ENCODE results near the gene PLA2G3.
A peak's percentile ranks its signal among the peaks of the same experiment; 100 is the strongest.

PLA2G3 gene

DNA sequence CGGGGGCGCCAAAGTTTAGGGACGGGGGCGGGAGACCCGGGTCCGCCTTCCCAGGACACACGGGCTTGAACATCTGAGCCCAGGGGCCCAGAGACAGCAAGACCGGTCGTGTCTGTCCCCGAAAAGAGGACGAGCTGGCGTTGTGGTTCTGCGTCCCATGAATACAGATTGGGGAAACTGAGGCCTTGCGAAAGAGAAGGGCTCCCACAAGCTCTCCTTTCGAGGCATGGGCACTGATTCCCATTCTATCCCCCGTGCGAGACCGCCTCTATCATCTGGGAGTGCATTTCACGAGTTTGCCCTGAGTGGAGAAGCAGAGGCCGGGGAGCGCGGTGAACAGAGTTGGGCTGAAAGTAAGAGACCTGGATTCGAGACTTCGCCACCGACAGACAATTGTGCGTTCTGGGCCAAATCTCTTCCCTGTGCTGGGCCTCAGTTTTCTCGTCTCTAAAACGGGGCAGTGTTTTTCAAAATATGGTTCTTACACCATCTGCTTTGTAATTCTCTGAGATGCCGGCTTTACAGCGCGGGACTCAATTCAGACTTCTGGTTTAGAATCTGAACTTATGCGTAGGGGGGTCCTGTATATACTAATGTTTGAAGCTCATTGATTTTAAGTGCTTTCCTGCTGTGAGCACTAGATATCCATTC is 20.1 kb upstream of the PLA2G3 start:
- TF ChIP-seq, protein P1, sequence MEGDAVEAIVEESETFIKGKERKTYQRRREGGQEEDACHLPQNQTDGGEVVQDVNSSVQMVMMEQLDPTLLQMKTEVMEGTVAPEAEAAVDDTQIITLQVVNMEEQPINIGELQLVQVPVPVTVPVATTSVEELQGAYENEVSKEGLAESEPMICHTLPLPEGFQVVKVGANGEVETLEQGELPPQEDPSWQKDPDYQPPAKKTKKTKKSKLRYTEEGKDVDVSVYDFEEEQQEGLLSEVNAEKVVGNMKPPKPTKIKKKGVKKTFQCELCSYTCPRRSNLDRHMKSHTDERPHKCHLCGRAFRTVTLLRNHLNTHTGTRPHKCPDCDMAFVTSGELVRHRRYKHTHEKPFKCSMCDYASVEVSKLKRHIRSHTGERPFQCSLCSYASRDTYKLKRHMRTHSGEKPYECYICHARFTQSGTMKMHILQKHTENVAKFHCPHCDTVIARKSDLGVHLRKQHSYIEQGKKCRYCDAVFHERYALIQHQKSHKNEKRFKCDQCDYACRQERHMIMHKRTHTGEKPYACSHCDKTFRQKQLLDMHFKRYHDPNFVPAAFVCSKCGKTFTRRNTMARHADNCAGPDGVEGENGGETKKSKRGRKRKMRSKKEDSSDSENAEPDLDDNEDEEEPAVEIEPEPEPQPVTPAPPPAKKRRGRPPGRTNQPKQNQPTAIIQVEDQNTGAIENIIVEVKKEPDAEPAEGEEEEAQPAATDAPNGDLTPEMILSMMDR (IDR thresholded peaks at IDR 0.05; ENCODE audit: low read depth, low read length), result no peak
- H3K4me3 ChIP-seq (ENCODE audit: low read depth, low read length), result peak overlapping the region; percentile 81

DNA sequence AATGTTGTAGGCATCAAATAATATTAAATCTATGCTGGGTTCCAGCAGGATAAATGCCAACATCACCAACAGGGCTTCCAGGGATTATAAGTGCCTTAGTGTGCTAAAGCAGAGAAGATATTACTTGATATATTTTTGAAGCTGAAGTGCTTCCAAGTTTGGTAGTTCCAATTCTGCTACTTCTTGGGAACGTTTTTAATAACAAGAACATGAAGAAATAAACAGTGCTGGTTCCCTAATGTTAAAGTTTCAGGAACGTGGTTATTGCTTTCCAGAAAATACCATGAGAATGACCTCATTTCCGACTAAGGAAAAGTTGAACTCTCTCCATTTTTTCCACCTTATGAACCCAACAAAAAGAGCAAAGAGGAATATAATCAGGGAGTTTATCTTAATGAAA is 15.1 kb upstream of the PLA2G3 start:
- TF ChIP-seq, protein P1 (IDR thresholded peaks at IDR 0.05; ENCODE audit: low read depth, low read length), result no peak
- H3K4me3 ChIP-seq (ENCODE audit: low read depth, low read length), result no peak overlapping the region

DNA sequence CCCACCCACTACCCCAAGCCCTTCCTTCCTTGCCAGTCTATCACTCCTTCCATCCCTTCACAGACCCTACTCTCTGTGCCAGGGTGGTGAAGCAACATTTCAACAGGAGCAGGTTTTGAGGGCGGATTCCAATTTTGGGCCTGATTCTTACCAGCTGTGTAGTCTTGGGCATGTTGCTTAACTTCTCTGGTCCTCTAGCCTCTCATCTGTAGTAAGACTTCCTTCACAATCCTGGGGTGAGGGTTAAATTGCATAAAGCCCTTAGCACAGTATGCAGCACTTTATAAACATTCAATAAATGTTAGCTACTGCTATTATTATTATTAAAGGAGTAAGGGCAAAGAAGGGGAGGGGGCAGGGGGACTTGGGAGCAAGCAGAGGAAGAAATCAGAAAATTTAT is 14.7 kb upstream of the PLA2G3 start:
- TF ChIP-seq, protein P1 (IDR thresholded peaks at IDR 0.05; ENCODE audit: low read depth, low read length), result no peak
- no peak overlapping the region for H3K4me3 ChIP-seq (ENCODE audit: low read depth, low read length)

DNA sequence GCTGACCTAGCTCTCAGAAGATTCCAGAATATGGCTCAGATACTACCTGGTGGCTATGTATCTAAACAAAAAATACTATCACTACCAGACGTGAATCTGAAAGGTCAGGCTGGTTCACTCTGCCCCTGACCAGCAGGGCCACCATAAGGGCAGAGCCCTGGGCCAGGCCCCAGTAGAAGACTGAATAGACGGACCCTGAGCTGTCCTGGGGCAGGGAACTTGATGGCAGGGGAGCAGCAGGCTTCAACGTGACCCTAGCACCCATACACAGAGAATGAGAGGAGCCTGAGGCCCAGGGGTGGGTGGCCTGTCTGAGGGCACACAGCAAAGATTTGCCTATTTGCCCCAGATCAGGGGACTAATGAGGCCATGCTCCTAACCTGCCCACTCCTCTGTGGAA is 13.0 kb upstream of the PLA2G3 start:
- TF ChIP-seq, protein P1 (IDR thresholded peaks at IDR 0.05; ENCODE audit: low read depth, low read length), result no peak

DNA sequence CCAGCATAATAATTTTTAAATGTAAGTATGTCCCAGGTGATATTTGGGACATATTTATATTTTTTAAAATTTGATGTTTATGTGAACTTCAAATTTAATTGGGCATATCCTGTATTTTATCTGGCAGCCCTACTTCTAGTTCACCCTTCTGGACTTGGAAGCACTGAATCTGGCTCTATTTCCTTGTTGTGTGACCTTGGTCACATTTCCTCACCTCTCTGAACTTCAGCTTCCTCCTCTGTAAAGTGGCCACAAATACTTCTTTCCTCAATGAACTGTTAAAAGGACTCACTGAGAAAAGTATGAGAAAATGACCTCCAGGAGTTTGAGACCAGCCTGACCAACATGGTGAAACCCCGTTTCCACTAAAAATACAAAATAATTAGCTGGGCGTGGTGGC is 11.6 kb upstream of the PLA2G3 start:
- H3K4me3 ChIP-seq (ENCODE audit: low read depth, low read length), result no peak overlapping the region
- TF ChIP-seq, protein P1 (IDR thresholded peaks at IDR 0.05; ENCODE audit: low read depth, low read length), result no peak

More for the DNA sequence above, 13.0 kb upstream of the PLA2G3 start:
- H3K4me3 ChIP-seq (ENCODE audit: low read depth, low read length), result no peak overlapping the region

DNA sequence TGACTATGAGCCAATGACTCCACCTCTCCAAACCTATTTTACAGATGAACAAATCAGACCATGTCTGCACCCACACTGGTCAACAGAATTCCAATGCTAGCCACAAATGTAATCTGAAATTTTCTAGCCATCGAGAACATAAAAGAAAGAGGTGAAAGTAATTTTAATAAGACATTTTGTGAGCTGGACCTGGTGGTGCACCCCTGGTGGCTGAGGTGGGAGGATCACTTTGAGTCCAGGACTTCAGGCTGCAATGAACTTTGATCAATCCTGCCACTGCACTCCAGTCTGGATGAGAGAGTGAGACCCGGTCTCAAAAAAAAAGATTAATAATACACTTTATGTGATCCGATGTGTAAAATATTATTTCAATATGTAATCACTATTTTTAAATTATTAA is 10.3 kb upstream of the PLA2G3 start:
- TF ChIP-seq, protein P1 (IDR thresholded peaks at IDR 0.05; ENCODE audit: low read depth, low read length), result peak; percentile 34; the same call in 1 of the 2 replicates
- no peak overlapping the region for H3K4me3 ChIP-seq (ENCODE audit: low read depth, low read length)

DNA sequence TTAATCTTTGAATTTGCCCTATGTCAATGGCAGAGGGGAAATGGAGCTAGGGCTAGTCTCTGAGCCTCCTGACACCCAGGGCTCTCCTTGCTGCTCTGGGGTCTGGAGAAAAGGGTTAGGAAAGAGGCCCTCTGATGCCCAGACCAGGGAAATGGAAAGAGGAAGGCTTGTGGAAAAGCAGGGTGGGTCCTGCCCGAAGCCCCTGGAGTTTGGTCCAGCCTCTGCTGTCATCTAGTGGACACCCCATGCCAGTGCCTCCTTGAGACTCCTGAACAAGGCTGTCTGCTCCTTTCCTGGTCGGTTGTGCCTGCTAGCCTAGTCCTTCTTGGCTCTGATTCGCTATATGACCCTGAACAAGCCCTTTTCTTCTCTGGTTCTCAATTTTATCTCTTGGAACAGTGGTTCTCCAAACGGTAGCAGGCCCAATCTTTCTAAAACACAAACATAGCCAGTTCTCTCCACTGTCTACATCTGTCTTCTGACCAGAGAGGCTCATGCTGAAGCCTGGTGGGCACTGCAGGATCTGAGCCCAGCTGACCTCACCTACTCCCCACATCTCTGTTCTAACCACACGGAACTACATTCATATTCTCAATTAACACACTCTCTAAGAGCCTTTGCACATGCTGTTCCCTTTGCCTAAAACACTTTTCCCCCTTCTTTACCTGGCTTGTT is 8.8 kb upstream of the PLA2G3 start:
- TF ChIP-seq, protein P1 (IDR thresholded peaks at IDR 0.05; ENCODE audit: low read depth, low read length), result peak; percentile 99
- no peak overlapping the region for H3K4me3 ChIP-seq (ENCODE audit: low read depth, low read length)

Measured in WI38 (cell line).